ENCODE results near the gene PTTG1IP.

PTTG1IP gene

DNA sequence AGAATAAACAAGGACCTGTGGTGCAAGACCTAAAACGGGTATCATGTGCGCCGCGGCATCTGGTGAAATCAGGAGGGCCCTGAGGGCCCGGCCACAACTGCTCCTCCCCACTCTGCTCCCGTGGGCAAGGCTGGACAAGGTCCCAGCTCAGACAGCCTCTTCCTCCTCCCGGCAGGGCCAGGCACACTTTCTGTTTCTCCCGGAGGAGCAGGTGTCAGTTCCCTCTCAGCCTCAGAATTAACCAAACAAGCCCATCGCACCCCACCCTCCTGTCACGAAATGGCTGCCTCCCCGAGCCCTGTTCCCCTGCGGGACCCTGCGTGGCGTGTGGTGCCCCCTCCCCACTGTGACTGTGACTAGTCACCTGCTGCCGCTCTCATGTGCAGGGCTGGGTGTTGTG, 15.2 kb downstream of the PTTG1IP start:
- no peak for DNase-seq

DNA sequence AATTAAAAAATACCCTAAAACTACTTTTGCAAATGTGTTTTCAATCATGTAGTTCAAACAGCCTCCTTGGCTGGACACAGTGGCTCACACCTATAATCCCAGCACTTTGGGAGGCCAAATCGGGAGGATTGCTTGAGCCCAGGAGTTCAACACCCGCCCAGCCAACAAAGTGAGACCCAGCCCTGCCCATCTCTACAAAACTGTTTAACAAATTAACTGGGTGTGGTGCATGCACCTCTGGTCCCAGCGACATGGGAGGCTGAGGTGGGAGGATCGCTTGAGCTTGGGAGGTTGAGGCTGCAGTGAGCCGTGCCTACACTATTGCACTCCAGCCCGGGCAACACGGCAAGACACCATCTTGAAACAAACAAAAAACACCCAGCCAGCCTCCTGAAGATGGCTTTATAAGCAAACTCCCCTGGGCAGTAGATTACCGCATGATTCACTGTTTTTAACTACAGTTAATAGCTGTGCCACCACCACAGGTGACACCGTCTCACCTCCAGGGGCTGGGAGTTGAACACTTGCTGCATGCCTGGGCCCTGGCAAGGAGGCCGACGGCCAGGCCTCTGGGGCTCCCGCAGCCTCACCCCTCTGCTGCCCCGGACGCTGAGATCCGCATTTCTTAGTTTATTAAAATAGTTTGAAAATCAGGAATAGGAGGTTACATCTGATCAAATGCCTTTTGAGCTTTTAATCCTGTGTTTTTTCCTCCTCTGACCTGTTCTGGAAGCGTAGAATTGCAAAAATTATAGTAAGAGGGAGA, 16.2 kb downstream of the PTTG1IP start:
- DNase-seq, result no peak

DNA sequence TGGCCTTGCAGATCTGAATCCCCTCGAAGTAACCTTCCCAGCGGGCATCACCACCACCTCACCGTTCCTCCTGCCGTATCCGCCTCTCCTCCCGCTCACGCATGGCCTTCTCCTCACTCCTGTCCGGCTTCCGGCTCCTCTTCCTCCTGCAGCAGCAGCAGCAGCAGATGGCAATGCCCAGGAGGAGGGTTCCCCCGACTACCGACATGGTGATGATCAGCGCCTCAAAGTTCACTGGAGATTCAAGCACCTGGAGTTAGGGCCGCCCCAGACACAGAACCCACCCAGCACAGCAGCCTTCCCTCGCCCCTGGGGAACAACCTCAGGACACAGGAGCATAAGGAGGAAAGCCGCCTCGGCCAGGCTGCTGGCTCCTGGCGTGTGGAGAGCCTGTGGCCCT, 17.4 kb downstream of the PTTG1IP start:
- no peak for DNase-seq

DNA sequence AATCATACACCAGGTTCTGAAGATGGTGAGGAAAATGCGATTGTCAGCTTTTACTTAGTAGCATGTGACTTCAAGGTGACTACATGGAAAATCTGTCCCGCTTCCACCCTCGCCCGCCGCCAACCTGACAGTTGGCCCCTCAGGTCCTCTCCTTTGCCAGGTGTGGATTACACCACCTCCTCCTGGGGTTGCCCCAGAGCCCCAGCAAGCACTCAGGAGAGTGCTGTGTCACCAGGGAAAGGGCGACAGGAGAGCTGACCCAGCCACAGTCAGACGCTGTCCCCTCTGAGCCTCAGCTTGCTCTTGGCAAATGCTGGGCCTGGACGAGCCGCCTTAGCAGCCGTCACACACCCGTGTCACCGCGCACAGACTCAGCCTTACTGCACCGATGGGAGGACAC, 17.9 kb downstream of the PTTG1IP start:
- DNase-seq, result no peak

DNA sequence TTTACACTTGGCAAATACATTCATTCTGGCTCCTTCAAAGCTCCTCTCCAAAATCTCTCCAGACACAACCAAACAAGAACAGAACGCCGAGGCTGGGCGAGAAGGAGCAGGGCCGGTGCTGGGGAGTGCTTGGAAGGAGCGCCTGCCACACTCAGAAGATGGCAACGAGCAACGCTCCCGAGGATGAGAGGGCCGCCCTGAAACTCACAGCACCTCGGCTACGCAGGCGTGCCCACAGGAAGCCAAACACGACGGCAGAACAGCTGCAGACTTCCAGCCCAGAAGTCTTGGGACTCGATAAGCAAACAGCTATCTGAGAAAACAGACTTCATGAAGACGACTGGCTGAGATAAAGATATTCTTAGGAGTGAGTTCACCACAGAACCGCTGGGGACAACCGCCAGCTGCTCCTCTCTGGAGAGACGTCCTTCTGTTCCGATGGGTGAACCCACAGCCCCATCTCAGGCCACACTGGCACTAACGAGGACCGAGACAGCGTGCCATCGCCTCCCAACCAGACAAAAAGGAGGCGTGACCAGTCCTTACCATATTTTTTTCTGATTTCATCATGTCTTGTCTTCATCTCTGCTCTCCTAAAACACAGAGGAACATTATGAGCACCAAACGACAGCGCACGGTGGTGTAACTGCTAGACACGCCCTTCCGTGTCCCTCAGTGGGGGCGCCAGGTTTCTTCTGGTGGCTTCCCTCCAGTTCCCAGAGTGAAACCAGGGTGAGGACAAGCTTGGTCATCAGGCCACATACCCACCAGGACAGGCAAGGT, 18.6 kb downstream of the PTTG1IP start:
- no peak for DNase-seq

DNA sequence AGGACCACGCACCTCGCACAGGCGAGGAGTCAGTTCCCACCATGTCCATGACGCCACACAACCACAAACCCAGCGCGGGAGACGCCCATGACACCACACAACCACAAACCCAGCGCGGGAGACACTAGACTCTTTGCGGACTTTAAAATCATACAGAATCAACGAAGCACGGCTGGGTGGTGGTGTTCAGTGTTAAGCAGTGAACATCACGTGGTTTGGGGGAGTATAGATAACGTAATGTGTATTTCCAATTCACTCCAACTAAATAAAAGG, 19.2 kb downstream of the PTTG1IP start:
- no peak for DNase-seq

DNA sequence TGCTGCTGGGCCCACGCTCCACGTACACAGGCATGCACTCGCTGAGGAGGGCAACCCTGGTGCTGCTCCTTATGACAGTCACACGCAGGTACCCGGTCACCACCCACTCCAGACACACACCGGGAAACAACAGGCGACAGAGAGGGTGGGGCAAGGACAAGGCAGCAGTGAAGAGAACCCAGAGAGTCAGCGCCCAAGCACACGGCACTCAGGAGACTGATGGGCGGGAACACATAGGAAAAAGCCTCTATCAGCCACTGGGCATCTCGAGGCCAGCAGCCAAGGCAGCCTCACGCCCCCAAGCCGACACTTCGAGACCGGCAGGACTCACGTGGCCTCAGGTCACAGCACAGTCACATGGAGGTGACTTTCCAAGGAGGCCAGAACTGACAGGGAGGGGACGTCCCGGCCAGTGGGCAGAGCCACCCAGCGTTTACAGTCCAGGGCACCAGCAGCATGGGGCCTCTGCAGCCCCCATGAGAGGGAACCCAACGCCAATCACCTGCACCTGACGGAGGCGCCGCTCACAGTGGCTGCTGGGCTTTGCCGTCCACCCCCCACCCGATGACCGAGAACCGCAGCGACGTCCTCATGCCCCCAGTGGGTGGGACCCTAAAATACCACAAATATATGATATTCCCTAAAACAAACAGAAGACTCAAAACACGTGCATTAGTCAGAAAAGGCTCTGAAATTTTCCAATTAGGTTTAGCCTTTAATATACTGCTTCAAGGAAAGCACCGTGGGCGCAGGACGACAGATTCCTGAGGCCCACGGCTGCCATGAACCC, 19.7 kb downstream of the PTTG1IP start:
- DNase-seq, result no peak

DNA sequence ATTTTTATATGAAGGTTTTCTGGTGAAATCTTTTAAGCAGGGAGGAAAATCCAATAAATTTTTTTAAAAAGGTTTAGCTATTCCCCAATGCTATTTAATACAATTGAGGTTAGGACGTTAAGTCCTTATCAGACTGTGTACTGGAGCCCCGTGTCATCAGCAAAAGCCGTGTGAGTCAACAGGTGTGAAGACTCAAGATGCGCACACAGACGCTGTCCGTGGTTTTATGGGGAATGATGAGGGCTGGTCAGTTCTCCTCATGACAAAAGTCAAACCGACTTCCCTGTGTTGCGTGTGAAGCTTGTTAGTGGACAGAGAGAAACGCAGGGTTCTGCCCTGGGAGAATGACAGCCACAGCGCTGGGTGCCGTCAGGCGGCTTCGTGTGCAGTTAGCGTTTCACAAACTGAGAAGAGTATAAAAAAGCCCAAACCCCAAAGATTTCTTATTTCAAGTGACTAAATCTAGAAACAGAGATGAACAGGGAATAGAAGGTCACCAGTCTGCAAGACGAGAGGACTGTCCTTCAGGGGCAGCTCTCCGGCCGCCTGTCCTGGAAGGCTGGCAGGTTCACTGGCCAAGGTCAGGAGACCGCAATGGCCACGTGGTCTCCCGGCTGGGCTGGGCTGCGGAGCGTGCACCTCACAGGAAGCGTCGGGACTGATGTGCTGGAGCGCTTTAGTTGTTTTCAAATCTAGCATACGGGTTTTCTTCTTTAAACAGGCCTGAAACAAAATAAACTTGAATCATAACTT, 22.4 kb downstream of the PTTG1IP start:
- no peak for DNase-seq

DNA sequence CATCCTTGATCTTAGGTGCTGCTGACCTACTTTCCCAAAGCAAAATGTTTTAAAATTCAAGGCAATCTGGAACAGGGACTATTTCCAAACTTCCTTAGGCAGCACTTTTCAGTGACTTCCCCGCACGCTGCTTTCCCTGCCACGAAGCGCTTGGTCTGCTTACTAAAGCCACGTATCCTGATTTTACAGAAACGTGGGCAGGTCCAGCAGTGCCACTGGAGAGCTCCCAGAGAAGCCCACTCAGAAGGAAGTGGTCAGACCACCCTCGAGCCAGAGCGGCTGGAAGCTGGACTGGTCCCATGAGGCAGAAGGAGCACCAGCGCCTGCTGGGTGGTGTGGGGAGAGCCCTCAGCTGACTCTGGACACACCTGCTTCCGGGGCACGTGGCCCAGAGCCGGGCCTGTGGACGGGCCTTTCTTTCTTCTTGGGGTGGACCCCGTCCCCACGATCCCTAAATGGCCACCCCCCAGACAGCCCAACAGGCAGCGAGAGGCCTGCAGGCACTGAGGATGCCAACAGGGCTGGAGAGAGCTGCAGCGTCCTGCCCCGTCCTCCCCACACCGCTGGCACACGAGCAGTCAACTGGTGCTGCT, 23.2 kb downstream of the PTTG1IP start:
- DNase-seq, result no peak

DNA sequence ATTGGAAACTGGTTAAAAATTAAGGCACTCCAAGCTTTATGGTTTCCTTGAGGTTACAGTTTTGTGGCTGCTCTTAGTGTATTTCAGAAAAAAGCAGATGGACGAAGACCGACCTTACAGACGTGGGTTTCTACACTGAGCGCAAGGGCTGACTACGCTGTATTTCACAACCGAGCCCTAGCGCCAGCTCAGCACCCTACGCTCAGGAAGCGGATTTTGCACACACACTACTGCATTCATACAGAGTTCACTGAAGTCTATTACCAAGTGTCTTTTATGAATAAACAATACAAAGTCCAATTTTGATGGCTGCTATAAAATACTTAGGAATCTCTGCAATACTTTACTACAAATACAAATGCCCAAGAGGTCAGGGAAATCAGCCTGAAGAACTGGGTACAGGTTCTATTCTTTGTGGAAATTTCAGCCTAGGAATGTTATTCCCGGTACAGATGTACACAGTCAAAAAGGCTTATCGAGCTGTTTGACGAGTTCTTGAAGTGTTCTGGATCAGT, 23.8 kb downstream of the PTTG1IP start:
- DNase-seq, result no peak

DNA sequence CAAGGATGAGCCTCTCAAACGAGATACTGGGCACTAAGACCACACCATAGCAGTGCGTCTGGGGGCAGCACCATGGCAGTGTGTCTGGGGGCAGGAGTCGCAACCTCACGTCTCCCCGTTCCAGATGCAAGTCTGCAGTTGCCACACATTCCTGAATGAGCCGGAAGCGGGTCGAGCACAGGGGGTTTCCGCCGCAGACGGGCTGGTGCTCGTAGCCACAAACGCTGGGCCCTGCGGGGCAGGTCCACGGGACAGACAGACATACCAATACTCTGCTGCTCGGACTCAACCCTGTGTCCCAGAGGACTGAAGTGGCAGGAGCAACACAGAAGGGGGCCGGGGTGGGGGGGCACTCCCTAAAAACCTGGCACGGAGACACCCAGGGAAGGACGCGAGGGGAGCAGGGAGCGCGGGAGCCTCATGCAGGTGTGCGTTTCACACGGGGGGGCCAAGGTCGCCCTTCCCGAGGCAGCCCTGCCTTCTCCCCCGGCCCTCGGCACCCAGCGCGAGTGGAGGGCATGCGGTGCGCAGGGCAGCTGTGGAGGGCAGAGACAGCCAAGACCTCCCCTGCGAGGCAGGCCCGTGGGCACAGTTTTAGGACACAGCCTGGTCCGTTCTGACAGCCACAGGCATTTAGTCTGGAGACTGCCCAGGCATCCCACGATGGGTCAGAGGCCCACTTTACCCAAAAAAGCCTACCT, 24.5 kb downstream of the PTTG1IP start:
- no peak for DNase-seq

DNA sequence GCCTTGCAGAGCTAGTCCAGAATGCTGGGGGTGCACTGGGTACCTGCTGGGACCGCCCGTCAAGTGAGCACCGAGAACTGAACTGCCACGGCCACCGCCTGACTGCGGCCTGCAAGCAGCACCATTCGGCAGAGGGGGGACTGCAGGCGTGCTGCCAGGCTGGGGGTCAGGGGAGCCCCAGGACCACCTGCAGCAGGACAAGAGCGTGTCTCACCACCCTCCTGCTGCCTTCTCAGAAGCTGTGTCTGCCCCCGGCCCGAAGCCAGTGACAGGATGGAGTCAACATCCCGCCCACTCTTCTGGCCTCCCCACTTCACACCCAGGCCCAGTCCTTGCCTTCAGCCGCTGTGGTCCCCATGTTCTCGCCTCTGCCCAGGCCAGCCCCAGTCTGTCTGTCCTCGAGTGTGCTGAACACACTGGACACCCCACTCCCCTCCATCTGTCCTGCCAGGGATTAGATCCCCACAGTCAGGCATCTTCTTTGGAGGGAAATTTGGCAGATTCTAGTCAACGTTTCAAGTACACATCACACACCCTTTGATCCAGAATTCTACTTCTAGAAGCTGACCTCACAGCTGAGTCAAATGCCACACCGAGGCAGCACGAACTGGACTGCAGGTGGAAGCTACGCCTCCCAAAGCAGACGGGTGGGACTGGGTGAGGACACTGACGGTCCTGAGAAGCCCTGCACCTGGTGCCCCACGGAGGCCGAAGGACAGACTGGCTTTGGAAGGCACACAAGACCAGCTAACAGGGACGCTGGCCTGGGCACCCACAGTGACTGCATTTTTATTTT, 26.0 kb downstream of the PTTG1IP start:
- no peak for DNase-seq

DNA sequence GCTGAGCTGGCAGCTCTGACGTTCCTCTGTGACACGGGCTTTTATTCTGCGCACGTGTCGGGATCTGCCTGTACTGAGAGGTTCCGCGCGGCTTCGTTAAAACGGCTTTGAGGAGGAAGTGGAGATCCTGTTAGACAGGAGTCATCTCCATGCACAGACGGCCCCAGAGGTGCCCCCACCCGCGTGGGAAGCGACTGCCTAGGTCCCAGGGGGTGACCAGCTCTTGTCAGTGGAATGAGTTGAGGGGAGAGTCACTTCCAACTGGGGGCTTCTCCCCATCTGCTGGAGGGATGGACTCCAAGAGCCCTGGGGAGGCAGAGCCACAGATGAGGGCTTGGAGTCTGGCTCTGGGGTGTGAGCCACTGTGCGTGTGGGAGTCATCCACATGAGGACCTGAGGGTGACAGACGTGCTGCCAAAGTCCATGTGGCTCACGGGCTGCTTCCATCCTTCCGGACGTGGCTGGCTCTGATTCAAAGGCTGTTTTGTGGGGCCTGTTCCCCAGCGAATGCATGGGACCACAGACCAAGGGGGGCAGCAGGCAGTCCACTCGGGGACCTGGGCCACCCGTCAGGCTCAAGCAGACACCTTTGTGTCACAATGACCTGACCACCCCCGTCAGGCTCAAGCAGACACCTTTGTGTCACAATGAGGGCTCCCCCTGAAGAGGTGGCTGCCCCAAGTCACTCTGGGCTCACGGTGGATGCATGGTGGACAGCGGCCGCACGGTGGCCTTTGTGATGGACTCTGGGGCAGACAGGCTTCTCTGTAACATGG, 26.8 kb downstream of the PTTG1IP start:
- DNase-seq, result peak; percentile 16 to 42

DNA sequence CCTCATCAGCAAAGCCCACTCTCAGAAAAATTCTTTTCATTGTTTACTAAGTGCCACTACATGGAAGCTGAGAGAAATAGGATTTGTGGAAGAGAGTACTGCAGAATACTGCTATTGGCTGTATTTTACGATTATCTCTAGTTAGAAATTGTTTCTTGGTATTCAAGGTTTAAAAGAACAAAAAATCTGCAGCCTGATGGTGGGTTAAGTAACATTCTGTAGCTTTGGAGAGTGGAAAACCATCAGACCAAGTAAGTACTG, 27.3 kb downstream of the PTTG1IP start:
- no peak for DNase-seq

DNA sequence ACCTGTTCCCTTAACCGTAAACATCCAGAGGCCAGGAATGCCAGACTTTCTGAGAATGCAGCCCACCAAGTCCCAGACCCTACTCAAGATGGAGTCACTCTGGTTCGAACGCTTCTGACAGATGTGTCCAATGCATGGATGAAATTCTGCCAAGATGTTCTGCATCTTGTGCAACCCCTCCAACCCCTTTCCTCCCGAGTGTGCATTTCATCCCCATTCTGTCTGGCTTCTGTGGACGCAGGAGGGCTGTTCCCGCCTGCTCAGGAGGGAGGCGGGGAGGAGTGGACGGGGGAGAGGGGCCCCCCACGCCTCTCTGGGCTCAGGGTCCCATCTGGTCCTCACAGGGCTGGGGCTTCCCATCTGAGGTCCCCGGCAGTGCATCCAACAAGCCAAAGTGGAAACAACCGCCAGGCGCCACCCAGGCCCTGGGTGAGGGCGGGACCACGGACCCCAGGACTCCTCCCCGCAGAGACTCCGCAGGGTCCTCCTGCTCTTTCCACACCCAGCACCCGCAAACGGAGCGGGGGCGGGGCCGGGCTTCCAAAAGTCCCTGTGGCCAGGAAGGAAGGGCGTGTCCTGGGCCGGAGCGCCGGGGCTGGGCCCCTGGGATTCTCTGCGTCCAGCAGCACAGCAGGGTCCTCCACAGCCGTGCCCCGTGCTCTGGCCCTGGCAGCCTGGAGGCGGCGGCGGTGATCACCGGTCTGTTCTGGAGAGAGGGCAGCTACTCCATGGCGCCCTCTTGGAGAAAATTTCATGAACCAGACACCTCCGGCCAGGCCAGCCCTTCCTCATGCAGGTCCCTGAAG, 27.9 kb downstream of the PTTG1IP start:
- peak; percentile 62 to 82 for DNase-seq

DNA sequence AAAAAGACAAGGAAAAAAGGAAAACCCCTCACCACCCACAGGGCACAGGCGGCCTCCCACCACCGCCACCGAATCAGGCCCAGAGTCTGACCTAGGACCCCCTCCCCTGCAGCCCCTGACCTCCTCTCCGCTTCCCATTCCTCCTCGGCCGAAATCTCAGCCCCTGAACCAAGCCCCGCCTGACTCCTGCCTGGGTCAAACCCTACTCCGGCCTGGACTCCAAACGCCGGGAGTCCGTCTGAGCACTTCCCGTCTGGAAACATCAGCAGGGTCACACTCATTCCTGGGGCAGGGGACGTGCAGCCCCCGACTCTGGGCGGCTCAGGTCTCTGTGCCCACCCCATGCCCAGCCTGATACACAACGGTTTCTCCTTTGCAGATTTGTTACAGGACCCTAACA, 29.2 kb downstream of the PTTG1IP start:
- no peak for DNase-seq

DNA sequence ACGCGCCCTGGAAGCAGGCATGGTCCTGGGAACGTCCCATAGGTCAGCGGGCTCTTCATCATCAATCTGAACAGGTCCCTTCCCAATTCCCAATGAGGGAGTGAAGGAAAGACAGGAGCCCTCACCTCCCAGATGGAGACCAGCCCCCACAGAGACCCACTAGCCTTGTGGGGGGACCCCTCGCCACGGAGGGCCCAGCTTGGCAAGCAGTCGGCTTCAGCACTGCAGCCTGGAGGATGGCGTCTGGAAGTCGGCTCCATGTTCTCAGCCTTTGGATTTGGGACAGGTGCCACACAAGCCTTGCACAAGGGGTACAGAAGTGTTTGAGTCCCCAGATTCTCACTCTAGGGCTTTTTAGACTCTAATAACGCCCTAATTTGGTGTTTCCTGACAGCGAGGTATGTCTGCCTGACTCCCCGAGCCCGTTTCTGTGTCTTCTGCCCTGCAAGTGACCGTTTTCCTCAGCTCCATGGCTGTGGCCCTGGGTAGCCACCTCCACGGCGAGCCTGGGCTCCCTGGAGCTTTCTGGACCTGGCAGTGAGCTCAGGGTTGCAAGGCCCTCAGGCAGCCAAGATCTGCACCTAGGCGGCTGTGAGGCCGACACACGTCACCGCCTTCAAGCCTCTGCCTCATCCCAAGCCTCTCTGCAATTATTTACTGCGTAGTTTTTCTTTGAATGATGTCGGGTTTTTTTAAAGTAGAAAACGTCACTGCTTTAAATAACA, 30.6 kb downstream of the PTTG1IP start:
- no peak for DNase-seq

DNA sequence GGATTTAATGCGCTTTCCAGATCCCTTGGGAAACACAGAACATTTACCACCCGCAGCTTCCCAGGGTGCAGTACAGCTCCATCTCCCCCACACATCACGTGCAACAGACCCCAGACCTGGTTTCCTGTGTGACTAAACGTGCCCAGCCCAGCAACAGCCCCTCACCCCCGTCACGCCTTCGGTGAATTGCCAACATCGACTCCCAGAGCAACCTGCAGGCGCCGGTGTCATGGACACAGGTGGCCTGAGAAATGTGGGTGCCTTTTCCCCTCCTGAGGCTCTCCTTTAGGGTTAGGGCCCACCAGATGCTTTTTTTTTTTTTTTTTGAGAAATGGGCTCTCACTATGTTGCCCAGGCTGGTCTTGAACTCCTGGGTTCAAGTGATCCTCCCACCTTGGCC, 31.4 kb downstream of the PTTG1IP start:
- no peak for DNase-seq

DNA sequence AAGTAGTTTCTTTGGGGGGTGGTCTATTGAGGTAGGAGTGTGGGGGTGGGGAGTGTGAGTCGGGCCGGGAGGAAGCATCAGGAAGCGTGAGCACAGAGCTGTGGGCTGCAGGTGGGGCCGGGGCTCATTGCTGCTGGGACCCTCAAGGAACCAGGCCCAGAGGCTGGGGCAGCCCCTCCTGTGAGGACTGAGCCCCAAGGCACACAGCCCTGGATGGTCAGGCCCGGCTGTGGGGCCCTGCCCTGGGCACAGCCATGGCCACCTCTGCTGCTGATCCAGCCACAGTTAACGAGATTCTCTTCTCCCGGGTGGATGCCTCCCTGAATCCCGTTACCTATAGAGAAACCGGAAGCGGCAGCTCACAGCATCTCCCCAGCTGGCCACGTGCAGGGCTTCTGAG, 32.7 kb downstream of the PTTG1IP start:
- DNase-seq, result no peak
